Measurements from ENCODE around the gene SCN1B.

Gene SCN1B

GRCh38 chr19:35039881-35040825 is 9.9 kb downstream of the SCN1B start:
- Histone ChIP-seq H3K4me3 (ENCODE audit: severe bottlenecking) (no peak overlapping the region), H3K4me1 (ENCODE audit: insufficient read depth, poor library complexity, severe bottlenecking) (no peaks in the 10 kb centered on the region), H3K36me3 (ENCODE audit: low read depth) (no peaks in the 10 kb centered on the region), H3K9me3 (ENCODE audit: severe bottlenecking) (no peaks in the 10 kb centered on the region), H3K27ac (ENCODE audit: poor library complexity, severe bottlenecking) (no peak overlapping the region), H3K27me3 (ENCODE audit: insufficient read depth, poor library complexity, severe bottlenecking) (no peaks in the 10 kb centered on the region)
- TF ChIP-seq CTCF (IDR thresholded peaks at IDR 0.05; ENCODE audit: poor library complexity, severe bottlenecking), result no peak
- ATAC-seq (ENCODE audit: low read depth) (no peak), DNase-seq (ENCODE audit: low spot score) (peak; percentile 54)

- H3K4me1 ChIP-seq (ENCODE audit: insufficient read depth, poor library complexity, severe bottlenecking), result no peaks in the 10 kb centered on the region
- H3K27me3 ChIP-seq (ENCODE audit: insufficient read depth, poor library complexity, severe bottlenecking), result no peaks in the 10 kb centered on the region
- H3K27ac ChIP-seq (ENCODE audit: poor library complexity, severe bottlenecking), result no peak overlapping the region
- no peak for ATAC-seq (ENCODE audit: low read depth)
- no peak for TF ChIP-seq CTCF (IDR thresholded peaks at IDR 0.05; ENCODE audit: poor library complexity, severe bottlenecking)
- H3K9me3 ChIP-seq (ENCODE audit: severe bottlenecking), result no peaks in the 10 kb centered on the region
- peak; percentile 52 for DNase-seq (ENCODE audit: low spot score)
- no peak overlapping the region for H3K4me3 ChIP-seq (ENCODE audit: severe bottlenecking)
- no peaks in the 10 kb centered on the region for H3K36me3 ChIP-seq (ENCODE audit: low read depth)
Measured at GRCh38 chr19:35040826-35041547, 10.7 kb downstream of the SCN1B start.

GRCh38 chr19:35041548-35042055 is 11.3 kb downstream of the SCN1B start, which contains the start of gene HPN:
TSS of gene HPN (plus strand) at chr19:35041721. CDS start at chr19:35042507, 786 bp downstream.
- Histone ChIP-seq H3K27me3 (ENCODE audit: insufficient read depth, poor library complexity, severe bottlenecking) (no peaks in the 10 kb centered on the region), H3K4me1 (ENCODE audit: insufficient read depth, poor library complexity, severe bottlenecking) (no peaks in the 10 kb centered on the region), H3K27ac (ENCODE audit: poor library complexity, severe bottlenecking) (no peak within 1 kb of the TSS), H3K9me3 (ENCODE audit: severe bottlenecking) (no peaks in the 10 kb centered on the region), H3K36me3 (ENCODE audit: low read depth) (no peaks in the 10 kb centered on the region), H3K4me3 (ENCODE audit: severe bottlenecking) (no peak within 1 kb of the TSS)
- peak; percentile 47 for DNase-seq (ENCODE audit: low spot score)
- no peak for ATAC-seq (ENCODE audit: low read depth)
- TF ChIP-seq CTCF (IDR thresholded peaks at IDR 0.05; ENCODE audit: poor library complexity, severe bottlenecking), result no peak

- TF ChIP-seq CTCF (IDR thresholded peaks at IDR 0.05; ENCODE audit: poor library complexity, severe bottlenecking), result no peak
Measured at GRCh38 chr19:35042056-35042730, 11.9 kb downstream of the SCN1B start.

More at GRCh38 chr19:35042056-35042730, 11.9 kb downstream of the SCN1B start:
- no peak overlapping the region for H3K4me3 ChIP-seq (ENCODE audit: severe bottlenecking)
- H3K4me1 ChIP-seq (ENCODE audit: insufficient read depth, poor library complexity, severe bottlenecking), result no peaks in the 10 kb centered on the region
- no peaks in the 10 kb centered on the region for H3K36me3 ChIP-seq (ENCODE audit: low read depth)
- no peak for ATAC-seq (ENCODE audit: low read depth)
- no peak overlapping the region for H3K27ac ChIP-seq (ENCODE audit: poor library complexity, severe bottlenecking)
- no peaks in the 10 kb centered on the region for H3K27me3 ChIP-seq (ENCODE audit: insufficient read depth, poor library complexity, severe bottlenecking)
- DNase-seq (ENCODE audit: low spot score), result no peak
- no peaks in the 10 kb centered on the region for H3K9me3 ChIP-seq (ENCODE audit: severe bottlenecking)

Measured in RWPE2 (cell line).